GM06990 (cell line): ENCODE results near the gene RARRES1.

ENCODE experiments used
- DNase-seq: peaks from one replicate; pipeline ENCODE4 v3.0.0-alpha.2; 2011; ENCODE audit not compliant: insufficient read length; ENCODE audit errors: extremely low read depth
- H3K27me3 ChIP-seq: replicated peaks from 2 replicates; pipeline ENCODE4 v1.6.0; 2011; ENCODE audit warnings: low read length; ENCODE audit not compliant: control insufficient read depth, insufficient read depth
- H3K36me3 ChIP-seq: 2 replicates; pipeline ENCODE4 v1.5.1; 2011; ENCODE audit warnings: low read length; ENCODE audit not compliant: control insufficient read depth, insufficient read depth
- H3K4me3 ChIP-seq: replicated peaks from 2 replicates; pipeline ENCODE4 v1.5.1; 2011; ENCODE audit warnings: low read depth, mild to moderate bottlenecking, control low read depth, low read length
- CTCF ChIP-seq: IDR thresholded peaks from 2 replicates; pipeline ENCODE4 v1.5.1; 2011; ENCODE audit warnings: low read length, control low read depth, mild to moderate bottlenecking, inconsistent platforms; ENCODE audit not compliant: insufficient read depth, poor library complexity, severe bottlenecking

RARRES1 gene

GRCh38 chr3:158762701-158763100, 30.4 kb upstream of the RARRES1 start:
- Histone ChIP-seq H3K36me3 (no peaks in the 10 kb centered on the region), H3K27me3 (no peaks in the 10 kb centered on the region), H3K4me3 (no peak overlapping the region)
- DNase-seq: no peak
- TF ChIP-seq CTCF: no peak

DNA sequence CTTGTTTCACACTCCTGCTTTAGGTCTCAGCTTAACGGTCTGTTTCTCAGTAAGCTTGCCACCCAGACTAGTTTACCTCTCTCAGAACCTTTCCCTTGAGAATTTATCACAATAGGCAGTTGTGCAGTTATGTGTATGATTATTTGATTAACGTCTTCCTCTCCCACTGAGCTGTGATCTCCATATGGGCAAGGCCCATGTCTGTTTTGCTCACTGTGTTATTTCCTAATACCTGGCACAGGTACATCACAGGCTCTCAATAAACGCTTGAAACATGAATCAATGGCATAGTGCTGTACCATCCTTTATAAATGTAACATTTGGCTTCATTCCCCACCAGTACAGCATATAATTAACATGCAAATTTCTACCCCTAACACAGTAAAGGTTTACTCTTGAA, 29.1 kb upstream of the RARRES1 start:
- Histone ChIP-seq H3K4me3 (no peak overlapping the region), H3K27me3 (no peaks in the 10 kb centered on the region), H3K36me3 (no peaks in the 10 kb centered on the region)
- TF ChIP-seq CTCF: no peak
- no peak for DNase-seq

- DNase-seq: no peak
- no peaks in the 10 kb centered on the region for H3K27me3 ChIP-seq
- no peaks in the 10 kb centered on the region for H3K36me3 ChIP-seq
- H3K4me3 ChIP-seq: no peak overlapping the region
- TF ChIP-seq CTCF: no peak
Measured at GRCh38 chr3:158755421-158755820, 23.2 kb upstream of the RARRES1 start.

DNA sequence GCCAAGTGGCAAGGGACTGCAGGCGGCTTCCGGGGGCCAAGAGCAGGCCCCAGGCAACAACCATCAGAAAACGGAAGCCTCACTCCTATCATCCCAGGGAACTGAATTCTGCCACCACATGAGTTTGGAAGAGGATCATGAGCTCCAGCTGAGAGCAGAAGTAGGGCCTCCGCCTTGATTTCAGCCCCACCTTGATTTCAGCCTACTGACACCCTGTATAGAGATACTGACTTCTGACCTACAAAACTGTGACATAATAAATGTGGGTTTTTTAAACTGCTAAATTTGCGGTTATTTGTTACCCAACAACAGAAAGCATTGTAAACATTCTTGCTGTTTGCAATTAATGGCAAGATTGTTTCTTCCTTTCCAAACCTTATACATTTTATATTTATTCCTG, 21.6 kb upstream of the RARRES1 start:
- H3K27me3 ChIP-seq: no peaks in the 10 kb centered on the region
- H3K4me3 ChIP-seq: no peak overlapping the region
- TF ChIP-seq CTCF: no peak
- no peaks in the 10 kb centered on the region for H3K36me3 ChIP-seq
- no peak for DNase-seq

DNA sequence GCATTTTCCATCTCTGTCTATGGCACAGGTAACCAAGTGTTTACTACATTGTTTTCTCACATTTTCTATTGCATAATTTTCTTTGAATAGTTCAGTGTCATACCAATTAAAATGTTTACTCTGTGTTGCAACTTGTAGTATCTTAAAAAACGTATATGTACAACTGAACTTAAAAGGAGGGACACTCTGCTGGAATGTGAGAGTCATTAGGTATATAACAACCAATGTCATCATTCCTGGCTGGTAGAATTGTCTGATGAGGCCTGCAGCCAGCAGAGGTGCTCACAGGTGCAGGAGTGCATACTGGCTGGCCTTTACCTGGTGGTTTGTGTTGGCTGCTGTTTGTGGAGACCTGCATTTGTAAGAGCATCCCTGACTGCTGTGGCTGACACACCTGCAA, 19.1 kb upstream of the RARRES1 start:
- H3K36me3 ChIP-seq: no peaks in the 10 kb centered on the region
- DNase-seq: no peak
- no peaks in the 10 kb centered on the region for H3K27me3 ChIP-seq
- TF ChIP-seq CTCF: no peak
- no peak overlapping the region for H3K4me3 ChIP-seq

DNA sequence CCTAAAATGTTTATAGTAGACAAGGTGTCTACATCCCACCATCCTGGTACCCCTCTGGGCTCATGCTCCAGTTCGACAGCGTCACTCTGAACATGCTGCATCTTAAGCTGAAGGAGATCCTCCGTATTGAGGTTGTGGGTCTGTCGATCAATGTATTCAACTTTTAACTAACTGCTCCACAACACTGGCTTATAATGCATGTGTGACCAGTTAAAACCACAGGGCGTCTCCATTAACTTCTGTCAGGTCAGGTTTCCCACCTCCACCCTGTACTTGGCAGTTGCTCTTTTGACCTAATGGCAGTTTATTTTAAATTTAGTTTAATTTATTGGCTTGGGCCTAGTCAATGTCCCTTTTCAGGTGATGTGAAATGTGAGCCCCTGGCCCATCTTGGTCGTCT, 17.8 kb upstream of the RARRES1 start:
- Histone ChIP-seq H3K4me3 (no peak overlapping the region), H3K36me3 (no peaks in the 10 kb centered on the region), H3K27me3 (no peaks in the 10 kb centered on the region)
- no peak for TF ChIP-seq CTCF
- no peak for DNase-seq
